SHP77 treated with DMSO at 0.1 percent for 48 hours (cell line): ENCODE data around the gene HSD17B13.
"Not testable (repeated sequence)": the region's sequence is repeated elsewhere in the genome, so short reads cannot be mapped to it uniquely, and the experiment has no call there.

Source experiments
- DNase-seq: peaks from one replicate; lab custom pipeline; 2025; lab: John Stamatoyannopoulos, UW

HSD17B13 gene

GRCh38 chr4:87322754-87323153 lies at the start of gene HSD17B13:
Gene HSD17B13, minus strand, starts transcription at chr4:87322882. Its CDS starts 41 bp downstream, at chr4:87322841.
- no peak for DNase-seq

- DNase-seq, result no peak
Observed at GRCh38 chr4:87370068-87370467, 47.4 kb upstream of the HSD17B13 start.

GRCh38 chr4:87366521-87367162 lies 44.0 kb upstream of the HSD17B13 start:
- DNase-seq, result no peak

GRCh38 chr4:87365348-87365747 lies 42.7 kb upstream of the HSD17B13 start:
- no peak for DNase-seq

GRCh38 chr4:87363552-87363951 lies 40.9 kb upstream of the HSD17B13 start:
- DNase-seq, result no peak

- no peak for DNase-seq
Observed at GRCh38 chr4:87360338-87360935, 37.8 kb upstream of the HSD17B13 start.

- no peak for DNase-seq
Observed at GRCh38 chr4:87359258-87359657, 36.6 kb upstream of the HSD17B13 start.

GRCh38 chr4:87356832-87357526 lies 34.3 kb upstream of the HSD17B13 start:
- DNase-seq, result no peak

- DNase-seq, result no peak
Observed at GRCh38 chr4:87354168-87355102, 31.8 kb upstream of the HSD17B13 start.

GRCh38 chr4:87353592-87353991 lies 30.9 kb upstream of the HSD17B13 start:
- no peak for DNase-seq

GRCh38 chr4:87345139-87345538 lies 22.5 kb upstream of the HSD17B13 start:
- DNase-seq, result no peak

GRCh38 chr4:87342872-87343271 lies 20.2 kb upstream of the HSD17B13 start:
- no peak for DNase-seq

GRCh38 chr4:87341954-87342635 lies 19.4 kb upstream of the HSD17B13 start:
- DNase-seq, result not testable (repeated sequence)

- no peak for DNase-seq
Observed at GRCh38 chr4:87339440-87339839, 16.8 kb upstream of the HSD17B13 start.

GRCh38 chr4:87337361-87337760 lies 14.7 kb upstream of the HSD17B13 start:
- no peak for DNase-seq

GRCh38 chr4:87333267-87333666 lies 10.6 kb upstream of the HSD17B13 start:
- no peak for DNase-seq

GRCh38 chr4:87330761-87331160 lies 8.1 kb upstream of the HSD17B13 start:
- DNase-seq, result no peak

- DNase-seq, result no peak
Observed at GRCh38 chr4:87327136-87327535, 4.5 kb upstream of the HSD17B13 start.

GRCh38 chr4:87326460-87326859 lies 3.8 kb upstream of the HSD17B13 start:
- no peak for DNase-seq

- DNase-seq, result no peak
Observed at GRCh38 chr4:87321888-87322287, 794 bp downstream of the HSD17B13 start.

GRCh38 chr4:87317527-87317926 lies 5.2 kb downstream of the HSD17B13 start:
- no peak for DNase-seq

- DNase-seq, result no peak
Observed at GRCh38 chr4:87316961-87317360, 5.7 kb downstream of the HSD17B13 start.
